ENCODE measurements around the gene ANKRD42. TPM values are rescaled to one million over a fixed set of nuclear protein-coding genes. Genes with fewer than 3 reads are reported as not detected.
"Not testable (repeated sequence)": the region's sequence is repeated elsewhere in the genome, so short reads cannot be mapped to it uniquely, and the experiment has no call there.

The ANKRD42 gene
- total and polyA plus RNA-seq, 9 of the 15 experiments (the other 6 are each of a cell fraction or from before 2014, with no cell fraction given), result 2.8 to 9.1 (median 6.1) TPM

DNA sequence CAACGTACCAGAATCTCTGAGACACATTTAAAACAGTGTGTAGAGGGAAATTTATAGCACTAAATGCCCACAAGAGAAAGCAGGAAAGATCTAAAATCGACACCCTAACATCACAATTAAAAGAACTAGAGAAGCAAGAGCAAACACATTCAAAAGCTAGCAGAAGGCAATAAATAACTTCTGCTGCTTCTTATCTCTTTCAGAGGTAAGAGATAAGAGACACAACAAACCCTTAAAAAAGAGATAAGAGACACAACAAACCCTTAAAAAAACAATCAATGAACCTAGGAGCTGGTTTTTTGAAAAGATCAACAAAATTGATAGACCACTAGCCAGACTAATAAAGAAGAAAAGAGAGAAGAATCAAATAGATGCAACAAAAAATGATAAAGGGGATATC lies 75.6 kb downstream of the ANKRD42 start:
- H3K9ac ChIP-seq (ENCODE audit: insufficient read depth in 1 of 2, low read depth in 2 of 2, low read length in 2 of 2); ATAC-seq; FAIRE-seq; POLR2A ChIA-PET; H3K27ac ChIP-seq (ENCODE audit: extremely low read depth, low read depth, low read length); H3K79me2 ChIP-seq (ENCODE audit: control insufficient read depth, insufficient read depth, low read length); in situ Hi-C loops (cut with MboI); CTCF ChIA-PET (ENCODE audit: low intra/inter-chr PET ratio); H3K9me1 ChIP-seq (ENCODE audit: control insufficient read depth, insufficient read depth, low read length); H3K27me3 ChIP-seq (ENCODE audit: control insufficient read depth in 2 of 2, insufficient read depth in 2 of 2, low read length in 2 of 2); H3K4me3 ChIP-seq; H3K9me3 ChIP-seq (replicated peaks; ENCODE audit: control insufficient read depth, insufficient read depth, low read depth, low read length); BruUV-seq (replicated peaks); H2AFZ ChIP-seq (ENCODE audit: low read depth, low read length); DNase-seq (ENCODE audit: extremely low read depth in 1 of 4, low spot score in 3 of 4); H3K4me2 ChIP-seq (ENCODE audit: insufficient read depth, low read length); H4K20me1 ChIP-seq (replicated peaks; ENCODE audit: control insufficient read depth, insufficient read depth, low read length); H3K4me1 ChIP-seq (replicated peaks in 1 of 2; ENCODE audit: control insufficient read depth in 2 of 2, insufficient read depth in 2 of 2, low read length in 2 of 2); intact Hi-C loops (cut with micrococcal nuclease): not testable (repeated sequence)
- H3K36me3 ChIP-seq (ENCODE audit: control insufficient read depth, insufficient read depth, low read length), result peaks cover 21% of the 10 kb centered on the region; the same call in 2 of the 3 replicates
- TF ChIP-seq MEIS2 (IDR thresholded peaks at IDR 0.05; ENCODE audit: partially characterized antibody) (peak; percentile 51), DPF2 (IDR thresholded peaks at IDR 0.05) (0 out of 2 replicates have a peak, but pooled peaks have one; percentile 12), SOX6 (IDR thresholded peaks at IDR 0.05) (peak; percentile 19; the same call in 1 of the 2 replicates), ARID1B (IDR thresholded peaks at IDR 0.05) (0 out of 2 replicates have a peak, but pooled peaks have one; percentile 20)
- TF ChIP-seq, protein P1, sequence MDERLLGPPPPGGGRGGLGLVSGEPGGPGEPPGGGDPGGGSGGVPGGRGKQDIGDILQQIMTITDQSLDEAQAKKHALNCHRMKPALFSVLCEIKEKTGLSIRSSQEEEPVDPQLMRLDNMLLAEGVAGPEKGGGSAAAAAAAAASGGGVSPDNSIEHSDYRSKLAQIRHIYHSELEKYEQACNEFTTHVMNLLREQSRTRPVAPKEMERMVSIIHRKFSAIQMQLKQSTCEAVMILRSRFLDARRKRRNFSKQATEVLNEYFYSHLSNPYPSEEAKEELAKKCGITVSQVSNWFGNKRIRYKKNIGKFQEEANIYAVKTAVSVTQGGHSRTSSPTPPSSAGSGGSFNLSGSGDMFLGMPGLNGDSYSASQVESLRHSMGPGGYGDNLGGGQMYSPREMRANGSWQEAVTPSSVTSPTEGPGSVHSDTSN (CRISPR knock-in tag; IDR thresholded peaks at IDR 0.05; ENCODE audit: low read depth), result not testable (repeated sequence)
- TF ChIP-seq, protein P1 (tag; conservative IDR thresholded peaks at IDR 0.05; ENCODE audit: low read depth), result peak; percentile 49; the same call in 1 of the 2 replicates
- WGBS (ENCODE audit: insufficient coverage, low coverage, missing lambda C conversion rate), result 70% methylated on average over 1 of the region's 2 CpGs
